H9 (cell line): ENCODE data around the gene ATP5PF. TPM values are rescaled to one million over a fixed set of nuclear protein-coding genes. Genes with fewer than 3 reads are reported as not detected.

ENCODE experiments used
- DNase-seq: peaks from one replicate; pipeline ENCODE4 v3.0.0-alpha.2; 2017
- H2AFZ ChIP-seq: one replicate; pipeline ENCODE4 v1.6.1; 2013; ENCODE audit warnings: mild to moderate bottlenecking, low read length, control low read depth, moderate library complexity
- H2AK5ac ChIP-seq: 2 replicates; pipeline ENCODE4 v1.6.1; 2013; ENCODE audit warnings: low read length, control low read depth, mixed read lengths; ENCODE audit not compliant: insufficient read length
- H2BK120ac ChIP-seq: one replicate; pipeline ENCODE4 v1.6.1; 2013; ENCODE audit warnings: low read depth, mild to moderate bottlenecking, low read length, control low read depth, inconsistent platforms; ENCODE audit not compliant: poor library complexity, severe bottlenecking
- H2BK12ac ChIP-seq: 2 replicates; pipeline ENCODE4 v1.6.1; 2013; ENCODE audit warnings: low read length, control low read depth, mixed read lengths, low read depth; ENCODE audit not compliant: insufficient read length
- H2BK15ac ChIP-seq: 2 replicates; pipeline ENCODE4 v1.6.1; 2013; ENCODE audit warnings: low read depth, low read length, control low read depth
- H2BK20ac ChIP-seq: one replicate; pipeline ENCODE4 v1.6.1; 2013; ENCODE audit warnings: low read depth, mild to moderate bottlenecking, low read length, control low read depth, inconsistent platforms; ENCODE audit not compliant: poor library complexity, severe bottlenecking
- H2BK5ac ChIP-seq: 2 replicates; pipeline ENCODE4 v1.6.1; 2013; ENCODE audit warnings: low read length, control low read depth, mixed read lengths; ENCODE audit not compliant: insufficient read length
- H3K14ac ChIP-seq: 2 replicates; pipeline ENCODE4 v1.6.1; 2013; ENCODE audit warnings: low read length, control low read depth; ENCODE audit not compliant: insufficient read depth
- H3K18ac ChIP-seq: 2 replicates; pipeline ENCODE4 v1.6.1; 2013; ENCODE audit warnings: low read depth, mild to moderate bottlenecking, mixed read lengths, low read length, control low read depth; ENCODE audit not compliant: insufficient read length
- H3K23ac ChIP-seq: 2 replicates; pipeline ENCODE4 v1.6.1; 2013; ENCODE audit warnings: low read length, control low read depth, mixed read lengths, low read depth; ENCODE audit not compliant: insufficient read length
- H3K23me2 ChIP-seq: 2 replicates; pipeline ENCODE4 v1.6.1; 2013; ENCODE audit warnings: low read depth, mild to moderate bottlenecking, mixed read lengths, low read length, control low read depth; ENCODE audit not compliant: insufficient read length, poor library complexity, severe bottlenecking
- H3K27ac ChIP-seq: 2 replicates; pipeline ENCODE4 v1.5.1; 2013; ENCODE audit warnings: low read length, control low read depth, mixed read lengths, low read depth; ENCODE audit not compliant: insufficient read length
- H3K27me3 ChIP-seq: 2 replicates; pipeline ENCODE4 v1.6.1; 2013; ENCODE audit warnings: low read length, control low read depth, inconsistent platforms; ENCODE audit not compliant: insufficient read depth
- H3K4ac ChIP-seq: 2 replicates; pipeline ENCODE4 v1.6.1; 2013; ENCODE audit warnings: low read depth, mild to moderate bottlenecking, control low read depth, inconsistent platforms, low read length, moderate library complexity
- H3K4me1 ChIP-seq: 2 replicates; pipeline ENCODE4 v1.6.1; 2013; ENCODE audit warnings: low read length, control low read depth, inconsistent platforms; ENCODE audit not compliant: insufficient read depth
- H3K4me2 ChIP-seq: 2 replicates; pipeline ENCODE4 v1.6.1; 2013; ENCODE audit warnings: low read length, control low read depth, mixed read lengths; ENCODE audit not compliant: insufficient read length, insufficient read depth
- H3K56ac ChIP-seq: 2 replicates; pipeline ENCODE4 v1.6.1; 2013; ENCODE audit warnings: low read depth, mild to moderate bottlenecking, mixed read lengths, low read length, control low read depth; ENCODE audit not compliant: insufficient read length
- H3K79me1 ChIP-seq: 2 replicates; pipeline ENCODE4 v1.6.1; 2013; ENCODE audit warnings: low read depth, mild to moderate bottlenecking, moderate library complexity, low read length, control low read depth, inconsistent platforms; ENCODE audit not compliant: insufficient read depth, poor library complexity, severe bottlenecking
- H3K79me2 ChIP-seq: 2 replicates; pipeline ENCODE4 v1.6.1; 2013; ENCODE audit warnings: low read length, control low read depth, inconsistent platforms; ENCODE audit not compliant: insufficient read depth
- H3K9ac ChIP-seq: 2 replicates; pipeline ENCODE4 v1.6.1; 2013; ENCODE audit warnings: low read length, control low read depth, mixed read lengths; ENCODE audit not compliant: insufficient read length; ENCODE audit errors: extremely low read depth
- H3K9me3 ChIP-seq: one replicate; pipeline ENCODE4 v1.6.1; 2013; ENCODE audit warnings: low read depth, low read length, inconsistent platforms; ENCODE audit not compliant: control insufficient read depth
- H3T11ph ChIP-seq: one replicate; pipeline ENCODE4 v1.6.1; 2013; ENCODE audit warnings: mild to moderate bottlenecking, low read length, control low read depth, inconsistent platforms
- H4K20me1 ChIP-seq: one replicate; pipeline ENCODE4 v1.6.1; 2013; ENCODE audit not compliant: control insufficient read depth, insufficient read length, insufficient read depth
- H4K5ac ChIP-seq: 2 replicates; pipeline ENCODE4 v1.6.1; 2013; ENCODE audit warnings: low read depth, mild to moderate bottlenecking, mixed read lengths, low read length, control low read depth; ENCODE audit not compliant: insufficient read length
- H4K8ac ChIP-seq: replicated peaks from 2 replicates; pipeline ENCODE4 v1.6.1; 2013; ENCODE audit warnings: low read length, control low read depth, mixed read lengths, low read depth; ENCODE audit not compliant: insufficient read length
- H4K91ac ChIP-seq: 2 replicates; pipeline ENCODE4 v1.6.1; 2013; ENCODE audit warnings: low read depth, mild to moderate bottlenecking, moderate library complexity, mixed read lengths, low read length, control low read depth; ENCODE audit not compliant: insufficient read length
- H3K27ac Mint-ChIP-seq, 3 experiments: 2 replicates in 2 of 3; 3 replicates in 1 of 3; pipeline ENCODE4 v1.8.0; 2020 to 2021; ENCODE audit warnings: mixed read lengths in 3 of 3, mild to moderate bottlenecking in 1 of 3, moderate library complexity in 1 of 3
- H3K27me3 Mint-ChIP-seq: 2 replicates; pipeline ENCODE4 v1.8.0; 2021; ENCODE audit warnings: low read depth, mild to moderate bottlenecking, moderate library complexity, mixed read lengths
- H3K36me3 Mint-ChIP-seq, 3 experiments: 2 replicates in 2 of 3; 3 replicates in 1 of 3; pipeline ENCODE4 v1.8.0; 2020 to 2021; ENCODE audit warnings: low read depth in 3 of 3, mixed read lengths in 3 of 3; ENCODE audit not compliant: insufficient read depth in 1 of 3
- H3K4me1 Mint-ChIP-seq, 2 experiments: 2 replicates each; pipeline ENCODE4 v1.8.0; 2020; ENCODE audit warnings: mixed read lengths in 2 of 2
- H3K4me3 Mint-ChIP-seq, 2 experiments: 2 replicates in 1 of 2; 3 replicates in 1 of 2; pipeline ENCODE4 v1.8.0; 2020 to 2021; ENCODE audit warnings: mild to moderate bottlenecking in 2 of 2, mixed read lengths in 2 of 2, moderate library complexity in 1 of 2
- H3K9me3 Mint-ChIP-seq, 2 experiments: 2 replicates in 1 of 2; 3 replicates in 1 of 2; pipeline ENCODE4 v1.8.0; 2020; ENCODE audit warnings: mild to moderate bottlenecking in 2 of 2, mixed read lengths in 2 of 2, moderate library complexity in 1 of 2
- CTCF ChIP-seq: fragments of 200-600 bp; sonication (generic); conservative IDR thresholded peaks from 3 replicates; pipeline ENCODE4 v1.8.0; 2021; ENCODE audit warnings: antibody characterized with exemption, mild to moderate bottlenecking
- WGBS: extraction: QIAGEN DNeasy Blood & Tissue Kit; methylation state at CpG from one replicate; pipeline ENCODE4 v1.1.7; 2013; ENCODE audit warnings: missing lambda C conversion rate, low lambda C conversion rate, mixed read lengths; ENCODE audit not compliant: insufficient read length; ENCODE audit errors: extremely low coverage; 5-methylcytosine and 5-hydroxymethylcytosine counted together
- total RNA-seq: library from RNA; stranded (reverse); gene quantifications from 2 replicates; pipeline ENCODE4 v1.2.1, GENCODE V29; 2021

ATP5PF gene
- total RNA-seq, 1 experiment from 2014 or later: 143 TPM

- no peak overlapping the region for H3K4ac ChIP-seq
- H4K91ac ChIP-seq: no peak overlapping the region
- H3K27me3 Mint-ChIP-seq: no peaks in the 10 kb centered on the region; the same call in 1 of the 2 replicates
- H2BK12ac ChIP-seq: no peak overlapping the region
- no peak overlapping the region for H3K9ac ChIP-seq
- no peak overlapping the region for H2AK5ac ChIP-seq
- H3K23ac ChIP-seq: no peak overlapping the region
- H4K5ac ChIP-seq: no peak overlapping the region
- no peak overlapping the region for H3K18ac ChIP-seq
- no peaks in the 10 kb centered on the region for H3K79me2 ChIP-seq
- H3K9me3 Mint-ChIP-seq: peaks cover 3 to 12% of the 10 kb centered on the region in 2 experiments
- H4K8ac ChIP-seq: no peak overlapping the region
- H3K9me3 ChIP-seq: no peaks in the 10 kb centered on the region
- H3K56ac ChIP-seq: no peak overlapping the region
- no peak overlapping the region for H3K4me3 Mint-ChIP-seq
- H3K36me3 Mint-ChIP-seq: peaks cover 2 to 10% (median 8%) of the 10 kb centered on the region in 3 experiments; a peak in 6 of 7 replicates
- no peaks in the 10 kb centered on the region for H3K4me1 ChIP-seq
- WGBS: no CpG with 5 or more reads among the region's 3 CpGs
- no peak for DNase-seq
- no peaks in the 10 kb centered on the region for H3K27me3 ChIP-seq
- H3K4me1 Mint-ChIP-seq: no peaks in the 10 kb centered on the region; a peak in 1 of 4 replicates
- no peak overlapping the region for H3K4me2 ChIP-seq
- H2AFZ ChIP-seq: no peak overlapping the region
- no peak overlapping the region for H3K27ac Mint-ChIP-seq
- no peak overlapping the region for H3K27ac ChIP-seq
- no peaks in the 10 kb centered on the region for H4K20me1 ChIP-seq
- TF ChIP-seq CTCF: no peak
- no peaks in the 10 kb centered on the region for H3K79me1 ChIP-seq
- H3T11ph ChIP-seq: no peak overlapping the region
- no peak overlapping the region for H2BK120ac ChIP-seq
- H3K14ac ChIP-seq: no peak overlapping the region
- H2BK5ac ChIP-seq: no peak overlapping the region
- no peaks in the 10 kb centered on the region for H3K23me2 ChIP-seq
- no peak overlapping the region for H2BK15ac ChIP-seq
- H2BK20ac ChIP-seq: no peak overlapping the region
Measured at GRCh38 chr21:25691976-25692375, 42.7 kb downstream of the ATP5PF start.
